Thoracic aorta (tissue), 2 donors: ENCODE results near the gene IL12RB2. TPM values are rescaled to one million over a fixed set of nuclear protein-coding genes. Genes with fewer than 3 reads are reported as not detected.

Experiments
- ATAC-seq: fragments of 150-250 bp; one replicate; pipeline ENCODE4 v1.8.0; 2017; ENCODE audit warnings: low read depth; ENCODE audit not compliant: insufficient number of reproducible peaks, low FRiP score
- DNase-seq: peaks from one replicate; pipeline ENCODE4 v3.0.0-alpha.2; 2020; ENCODE audit warnings: low spot score
- H3K27ac ChIP-seq, 2 donors: fragments of 200-600 bp; sonication (generic); 1 replicate in 1 of 2; 2 replicates in 1 of 2; pipeline ENCODE4 v1.5.1; 2016; ENCODE audit warnings: mild to moderate bottlenecking in 2 of 2, moderate library complexity in 2 of 2
- H3K27me3 ChIP-seq: fragments of 200-600 bp; sonication (generic); replicated peaks from 2 replicates; pipeline ENCODE4 v1.6.0; 2016; ENCODE audit warnings: mild to moderate bottlenecking; ENCODE audit not compliant: insufficient read depth
- H3K36me3 ChIP-seq: fragments of 200-600 bp; sonication (generic); one replicate; pipeline ENCODE4 v1.5.1; 2016
- H3K4me1 ChIP-seq, 2 donors: fragments of 200-600 bp; sonication (generic); 1 replicate in 1 of 2; 2 replicates in 1 of 2; pipeline versions ENCODE4 v1.5.1 to v1.6.0; 2016; ENCODE audit warnings: low read depth in 2 of 2, mild to moderate bottlenecking in 1 of 2; ENCODE audit not compliant: control insufficient read depth in 1 of 2
- H3K4me3 ChIP-seq: fragments of 200-600 bp; sonication (generic); 2 replicates; pipeline ENCODE4 v1.5.1; 2016; ENCODE audit warnings: mild to moderate bottlenecking
- H3K9me3 ChIP-seq: fragments of 200-600 bp; sonication (generic); 2 replicates; pipeline ENCODE4 v1.5.1; 2016
- total RNA-seq, 2 donors: library from RNA; depleted of rRNA; stranded (reverse); fragments of >200 nt; gene quantifications; one replicate each; pipeline versions ENCODE4 v1.1.0 to v1.2.3, GENCODE V29; 2016
- TF ChIP-seq, protein P1 (sequence below): fragments of 200-600 bp; sonication (generic); IDR thresholded peaks from one replicate; pipeline ENCODE4 v1.5.1; 2019; ENCODE audit warnings: antibody characterized with exemption

Gene IL12RB2
- total RNA-seq, 2 donors from 2014 or later, result 3.1 to 3.5 TPM

DNA sequence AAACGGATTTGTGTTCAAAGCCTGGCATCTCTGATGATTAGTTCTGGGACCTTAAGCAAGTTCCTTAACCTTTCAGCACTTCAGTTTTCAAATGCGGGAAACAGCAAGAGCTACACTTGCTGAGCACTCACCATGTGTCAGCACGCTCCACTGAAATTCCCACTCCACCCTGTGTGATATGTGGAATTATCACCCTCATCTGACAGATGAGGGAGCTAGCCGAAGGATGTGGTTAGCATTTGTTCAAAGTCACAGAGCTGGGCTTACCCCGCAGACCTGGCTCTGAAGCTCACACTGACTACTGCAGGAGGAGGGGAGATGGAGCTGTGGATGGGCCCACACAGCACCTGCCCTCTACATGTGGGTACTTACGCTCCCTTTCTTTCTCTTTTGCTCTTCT, 29.1 kb downstream of the IL12RB2 start:
- no peak for DNase-seq
- Histone ChIP-seq H3K27ac (no peak overlapping the region), H3K36me3 (no peaks in the 10 kb centered on the region), H3K27me3 (no peaks in the 10 kb centered on the region), H3K9me3 (no peaks in the 10 kb centered on the region), H3K4me3 (no peak overlapping the region), H3K4me1 (no peaks in the 10 kb centered on the region)
- TF ChIP-seq, protein P1, sequence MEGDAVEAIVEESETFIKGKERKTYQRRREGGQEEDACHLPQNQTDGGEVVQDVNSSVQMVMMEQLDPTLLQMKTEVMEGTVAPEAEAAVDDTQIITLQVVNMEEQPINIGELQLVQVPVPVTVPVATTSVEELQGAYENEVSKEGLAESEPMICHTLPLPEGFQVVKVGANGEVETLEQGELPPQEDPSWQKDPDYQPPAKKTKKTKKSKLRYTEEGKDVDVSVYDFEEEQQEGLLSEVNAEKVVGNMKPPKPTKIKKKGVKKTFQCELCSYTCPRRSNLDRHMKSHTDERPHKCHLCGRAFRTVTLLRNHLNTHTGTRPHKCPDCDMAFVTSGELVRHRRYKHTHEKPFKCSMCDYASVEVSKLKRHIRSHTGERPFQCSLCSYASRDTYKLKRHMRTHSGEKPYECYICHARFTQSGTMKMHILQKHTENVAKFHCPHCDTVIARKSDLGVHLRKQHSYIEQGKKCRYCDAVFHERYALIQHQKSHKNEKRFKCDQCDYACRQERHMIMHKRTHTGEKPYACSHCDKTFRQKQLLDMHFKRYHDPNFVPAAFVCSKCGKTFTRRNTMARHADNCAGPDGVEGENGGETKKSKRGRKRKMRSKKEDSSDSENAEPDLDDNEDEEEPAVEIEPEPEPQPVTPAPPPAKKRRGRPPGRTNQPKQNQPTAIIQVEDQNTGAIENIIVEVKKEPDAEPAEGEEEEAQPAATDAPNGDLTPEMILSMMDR, result no peak
- no peak for ATAC-seq

GRCh38 chr1:67338642-67339041, 31.0 kb downstream of the IL12RB2 start:
- no peak overlapping the region for H3K27ac ChIP-seq
- H3K4me3 ChIP-seq, result no peak overlapping the region
- ATAC-seq (no peak), DNase-seq (no peak)
- TF ChIP-seq, protein P1, result no peak
- H3K9me3 ChIP-seq, result no peaks in the 10 kb centered on the region
- no peaks in the 10 kb centered on the region for H3K36me3 ChIP-seq
- H3K27me3 ChIP-seq, result no peaks in the 10 kb centered on the region
- H3K4me1 ChIP-seq, result no peaks in the 10 kb centered on the region

- Histone ChIP-seq H3K27me3 (no peaks in the 10 kb centered on the region), H3K9me3 (no peaks in the 10 kb centered on the region), H3K27ac (no peak overlapping the region), H3K4me1 (no peaks in the 10 kb centered on the region), H3K36me3 (no peaks in the 10 kb centered on the region), H3K4me3 (no peak overlapping the region)
- TF ChIP-seq, protein P1, result no peak
- no peak for ATAC-seq
- no peak for DNase-seq
Observed at GRCh38 chr1:67339623-67340343, 32.1 kb downstream of the IL12RB2 start.

DNA sequence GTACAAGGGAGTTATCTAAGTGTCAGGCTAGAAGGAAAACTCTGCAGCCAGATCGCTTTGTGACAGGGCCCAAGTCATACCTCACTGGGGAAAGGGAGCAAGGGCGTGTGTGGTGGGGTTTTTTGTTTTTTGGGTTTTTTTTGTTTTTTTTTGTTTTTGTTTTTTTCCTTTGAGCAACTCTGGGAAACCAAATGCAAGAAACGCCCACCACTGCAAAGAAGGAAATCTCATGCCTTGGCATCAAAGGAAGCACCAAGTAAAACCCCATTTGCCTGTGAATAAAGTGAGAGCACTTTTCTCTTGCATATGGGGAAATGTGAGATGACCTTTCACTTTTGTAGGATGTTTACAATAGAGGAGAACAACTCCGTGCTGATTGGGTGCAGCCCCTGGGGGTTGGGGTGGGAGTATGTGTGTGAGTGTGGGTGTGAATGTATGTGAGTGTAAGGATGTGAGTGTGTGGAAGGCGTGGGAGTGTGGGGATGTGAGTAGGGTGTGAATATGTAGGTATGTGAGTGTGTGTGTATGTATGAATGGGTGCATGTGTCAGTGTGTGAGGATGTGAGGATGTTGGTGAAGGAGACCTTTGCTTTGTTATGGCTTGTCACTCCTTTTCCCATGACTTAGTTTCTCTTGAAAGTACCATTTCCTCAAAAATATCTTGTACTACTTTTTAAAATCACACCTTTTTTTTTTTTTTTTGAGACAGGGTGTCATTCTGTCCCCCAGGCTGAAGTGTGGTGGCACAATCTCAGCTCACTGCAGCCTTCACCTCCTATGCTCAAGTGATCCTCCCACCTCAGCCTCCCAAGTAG, 34.6 kb downstream of the IL12RB2 start:
- no peaks in the 10 kb centered on the region for H3K9me3 ChIP-seq
- TF ChIP-seq, protein P1, result no peak
- no peak overlapping the region for H3K27ac ChIP-seq
- no peak overlapping the region for H3K4me3 ChIP-seq
- ATAC-seq, result no peak
- H3K4me1 ChIP-seq, result no peaks in the 10 kb centered on the region
- H3K27me3 ChIP-seq, result no peaks in the 10 kb centered on the region
- H3K36me3 ChIP-seq, result no peaks in the 10 kb centered on the region
- no peak for DNase-seq

DNA sequence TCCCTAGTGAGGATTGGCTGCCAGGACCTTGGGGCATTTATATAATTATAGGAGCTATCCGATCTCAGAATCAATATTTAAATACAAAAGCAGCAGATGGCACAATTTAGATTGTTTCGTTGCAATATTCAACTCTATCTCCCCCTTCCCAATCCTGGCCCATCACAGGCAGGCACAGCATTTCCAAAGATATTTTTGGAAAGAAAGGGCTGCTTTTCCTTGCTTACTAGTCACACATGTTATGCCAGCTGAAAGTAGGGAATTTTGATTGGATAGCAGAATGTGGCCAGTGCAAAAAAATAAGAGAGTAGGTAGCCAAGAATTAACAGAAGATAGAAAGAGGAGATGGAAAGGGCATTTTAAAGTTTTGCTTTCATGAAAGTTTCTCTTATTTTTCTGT, 37.9 kb downstream of the IL12RB2 start:
- ATAC-seq (no peak), DNase-seq (no peak)
- Histone ChIP-seq H3K9me3 (no peaks in the 10 kb centered on the region), H3K36me3 (no peaks in the 10 kb centered on the region), H3K4me1 (no peaks in the 10 kb centered on the region), H3K27ac (no peak overlapping the region), H3K27me3 (no peaks in the 10 kb centered on the region), H3K4me3 (no peak overlapping the region)
- TF ChIP-seq, protein P1, result no peak
